Measurements from ENCODE around the gene ARHGAP24. TPM values are rescaled to one million over a fixed set of nuclear protein-coding genes. Genes with fewer than 3 reads are reported as not detected.

ARHGAP24 gene
- total and polyA plus RNA-seq, 3 donors from 2014 or later, result 5.7 to 9.9 (median 9.4) TPM

- H3K27me3 ChIP-seq, result no peaks in the 10 kb centered on the region
- H3K27ac ChIP-seq, result no peak overlapping the region
- H3K4me3 ChIP-seq, result no peak overlapping the region
- intact Hi-C loops (cut with DNase I; ENCODE audit: low total_unique reads), result no loop called here
- H3K36me3 ChIP-seq (ENCODE audit: low read depth, missing control alignments), result no peaks in the 10 kb centered on the region
- H3K4me1 ChIP-seq, result no peaks in the 10 kb centered on the region
- no peak for DNase-seq
- WGBS, 2 donors, result 71 to 72% methylated on average over 4 of the region's 4 CpGs
- H3K9me3 ChIP-seq, result no peaks in the 10 kb centered on the region
- TF ChIP-seq POLR2A (IDR thresholded peaks at IDR 0.05) (no peak), CTCF (IDR thresholded peaks at IDR 0.05) (no peak)
These were observed 102.4 kb downstream of the ARHGAP24 start for GRCh38 chr4:85577307-85577706.

DNA sequence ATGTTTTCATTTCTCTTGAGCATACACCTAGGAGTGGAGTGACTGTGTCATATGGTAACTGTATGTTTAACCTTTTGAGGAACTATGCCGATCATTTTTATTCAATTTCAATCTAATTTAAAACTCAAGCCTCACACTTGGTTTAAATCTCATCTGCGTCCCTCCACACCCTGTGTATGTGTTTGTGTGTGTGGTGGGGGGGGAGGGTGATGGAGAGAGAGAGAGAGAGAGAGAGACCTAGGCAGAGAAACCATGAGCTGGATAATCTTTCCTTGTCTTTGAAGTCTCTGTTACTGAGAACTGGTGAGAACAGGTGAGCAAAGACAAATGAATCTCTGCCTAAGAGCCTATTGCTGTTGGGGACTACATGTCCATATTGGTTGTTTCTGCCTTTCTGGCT, 105.0 kb downstream of the ARHGAP24 start:
- TF ChIP-seq POLR2A (IDR thresholded peaks at IDR 0.05) (no peak), CTCF (IDR thresholded peaks at IDR 0.05) (no peak)
- DNase-seq, result no peak
- no peaks in the 10 kb centered on the region for H3K9me3 ChIP-seq
- H3K4me3 ChIP-seq, result no peak overlapping the region
- H3K36me3 ChIP-seq (ENCODE audit: low read depth, missing control alignments), result no peaks in the 10 kb centered on the region
- no peaks in the 10 kb centered on the region for H3K27me3 ChIP-seq
- H3K4me1 ChIP-seq, result no peaks in the 10 kb centered on the region
- intact Hi-C loops (cut with DNase I; ENCODE audit: low total_unique reads), result no loop called here
- no peak overlapping the region for H3K27ac ChIP-seq
- 91 to 100% methylated on average over 2 of the region's 2 CpGs for WGBS, 2 donors

- Histone ChIP-seq H3K4me1 (no peaks in the 10 kb centered on the region), H3K27me3 (no peaks in the 10 kb centered on the region), H3K9me3 (no peaks in the 10 kb centered on the region), H3K27ac (no peak overlapping the region), H3K4me3 (no peak overlapping the region), H3K36me3 (ENCODE audit: low read depth, missing control alignments) (no peaks in the 10 kb centered on the region)
- DNase-seq, result no peak
- intact Hi-C loops (cut with DNase I; ENCODE audit: low total_unique reads), result no loop called here
- no peak for TF ChIP-seq CTCF (IDR thresholded peaks at IDR 0.05)
- WGBS, 2 donors, result 93 to 99% methylated on average over 5 of the region's 5 CpGs
These were observed 105.5 kb downstream of the ARHGAP24 start for GRCh38 chr4:85580489-85580888.

DNA sequence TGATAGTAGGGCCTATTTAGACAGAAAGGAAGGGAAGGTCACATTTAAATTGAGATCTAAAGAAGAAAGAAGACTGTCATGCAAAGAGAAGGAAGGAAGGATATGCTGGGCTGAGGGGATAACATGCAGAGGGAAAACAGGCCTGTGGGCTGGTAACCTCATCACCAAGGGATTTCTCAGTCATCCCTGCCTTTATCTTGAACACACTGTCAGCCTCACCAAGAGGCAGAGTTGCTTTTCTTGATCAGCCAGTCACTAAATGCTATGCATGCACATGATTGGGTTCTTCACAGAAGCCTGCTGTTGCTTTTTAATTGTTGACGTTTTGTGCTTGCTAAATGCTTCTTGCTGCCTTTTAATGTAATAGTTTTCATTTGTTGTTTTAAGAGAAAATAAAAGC, 113.0 kb downstream of the ARHGAP24 start:
- intact Hi-C loops (cut with DNase I; ENCODE audit: low total_unique reads), result no loop called here
- WGBS, 2 donors, result 78 to 79% methylated on average over 1 of the region's 1 CpG
- Histone ChIP-seq H3K4me3 (no peak overlapping the region), H3K27me3 (no peaks in the 10 kb centered on the region), H3K27ac (no peak overlapping the region), H3K9me3 (no peaks in the 10 kb centered on the region), H3K36me3 (ENCODE audit: low read depth, missing control alignments) (no peaks in the 10 kb centered on the region), H3K4me1 (no peaks in the 10 kb centered on the region)
- DNase-seq, result no peak
- TF ChIP-seq POLR2A (IDR thresholded peaks at IDR 0.05), result no peak
- no peak for TF ChIP-seq CTCF (IDR thresholded peaks at IDR 0.05)

- intact Hi-C loops (cut with DNase I; ENCODE audit: low total_unique reads), result no loop called here
- H3K36me3 ChIP-seq (ENCODE audit: low read depth, missing control alignments), result no peaks in the 10 kb centered on the region
- no peaks in the 10 kb centered on the region for H3K9me3 ChIP-seq
- H3K4me3 ChIP-seq, result no peak overlapping the region
- H3K27me3 ChIP-seq, result no peaks in the 10 kb centered on the region
- no peak overlapping the region for H3K27ac ChIP-seq
- 84 to 85% methylated on average over 3 of the region's 3 CpGs for WGBS, 2 donors
- H3K4me1 ChIP-seq, result peaks cover 11% of the 10 kb centered on the region
- no peak for DNase-seq
- TF ChIP-seq POLR2A (IDR thresholded peaks at IDR 0.05) (no peak), CTCF (IDR thresholded peaks at IDR 0.05) (no peak)
These were observed 116.6 kb downstream of the ARHGAP24 start for GRCh38 chr4:85591406-85592098.
